T-helper 1 cell treated with Interleukin-12 subunit alpha and Interleukin-12 subunit beta and Interleukin-4 antibody, amounts not matched to agents 30 μg/mL and 1 μg/mL, for 36 hours (primary cell): Measurements from ENCODE around the gene GPANK1.

Experiments used
- H3K27ac Mint-ChIP-seq: one replicate; pipeline ENCODE4 v1.8.0; 2021; ENCODE audit warnings: mild to moderate bottlenecking, mixed read lengths
- H3K27me3 Mint-ChIP-seq: one replicate; pipeline ENCODE4 v1.8.0; 2021; ENCODE audit warnings: low read depth, mixed read lengths
- H3K36me3 Mint-ChIP-seq: one replicate; pipeline ENCODE4 v1.8.0; 2021; ENCODE audit warnings: low read depth, mixed read lengths
- H3K4me1 Mint-ChIP-seq: one replicate; pipeline ENCODE4 v1.8.0; 2021; ENCODE audit warnings: low read depth, mixed read lengths
- H3K4me3 Mint-ChIP-seq: one replicate; pipeline ENCODE4 v1.8.0; 2021; ENCODE audit warnings: mild to moderate bottlenecking, moderate library complexity, mixed read lengths
- H3K9me3 Mint-ChIP-seq: one replicate; pipeline ENCODE4 v1.8.0; 2021; ENCODE audit warnings: mixed read lengths

Gene GPANK1

DNA sequence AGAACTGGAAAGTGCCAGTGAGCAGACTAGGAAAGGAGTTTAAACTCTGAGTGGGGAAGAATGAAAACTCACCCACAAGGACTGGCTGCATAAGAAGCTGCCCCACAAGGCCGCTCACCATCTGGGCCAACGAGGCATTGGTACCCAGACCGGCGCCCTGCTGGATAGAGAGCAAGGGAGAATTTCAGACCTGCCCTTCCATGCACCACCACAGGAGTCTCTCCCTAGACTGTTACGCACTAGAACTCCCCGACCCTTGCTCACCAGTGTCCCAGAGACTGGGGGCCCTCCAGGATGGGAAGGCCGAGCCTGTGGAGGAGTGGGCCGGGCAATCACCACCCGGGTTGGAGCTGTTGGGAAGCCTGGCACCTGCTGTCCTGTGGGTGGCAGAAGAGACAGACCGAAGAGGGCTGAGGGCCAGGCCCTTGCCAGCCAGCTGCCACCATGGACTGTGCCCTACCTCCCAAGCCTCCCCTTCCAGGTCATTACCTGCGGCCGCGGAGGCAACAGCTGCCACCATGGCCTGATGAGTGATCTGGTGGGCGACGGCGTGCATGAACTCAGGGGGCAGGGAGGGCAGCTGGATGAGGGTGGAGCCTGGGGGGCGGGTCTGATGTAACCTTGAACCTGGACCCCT is 20.9 kb downstream of the GPANK1 start:
- Mint-ChIP-seq H3K27me3 (no peaks in the 10 kb centered on the region), H3K27ac (no peak overlapping the region), H3K4me1 (peaks cover 2% of the 10 kb centered on the region), H3K9me3 (no peaks in the 10 kb centered on the region), H3K36me3 (peaks cover 47% of the 10 kb centered on the region), H3K4me3 (no peak overlapping the region)

DNA sequence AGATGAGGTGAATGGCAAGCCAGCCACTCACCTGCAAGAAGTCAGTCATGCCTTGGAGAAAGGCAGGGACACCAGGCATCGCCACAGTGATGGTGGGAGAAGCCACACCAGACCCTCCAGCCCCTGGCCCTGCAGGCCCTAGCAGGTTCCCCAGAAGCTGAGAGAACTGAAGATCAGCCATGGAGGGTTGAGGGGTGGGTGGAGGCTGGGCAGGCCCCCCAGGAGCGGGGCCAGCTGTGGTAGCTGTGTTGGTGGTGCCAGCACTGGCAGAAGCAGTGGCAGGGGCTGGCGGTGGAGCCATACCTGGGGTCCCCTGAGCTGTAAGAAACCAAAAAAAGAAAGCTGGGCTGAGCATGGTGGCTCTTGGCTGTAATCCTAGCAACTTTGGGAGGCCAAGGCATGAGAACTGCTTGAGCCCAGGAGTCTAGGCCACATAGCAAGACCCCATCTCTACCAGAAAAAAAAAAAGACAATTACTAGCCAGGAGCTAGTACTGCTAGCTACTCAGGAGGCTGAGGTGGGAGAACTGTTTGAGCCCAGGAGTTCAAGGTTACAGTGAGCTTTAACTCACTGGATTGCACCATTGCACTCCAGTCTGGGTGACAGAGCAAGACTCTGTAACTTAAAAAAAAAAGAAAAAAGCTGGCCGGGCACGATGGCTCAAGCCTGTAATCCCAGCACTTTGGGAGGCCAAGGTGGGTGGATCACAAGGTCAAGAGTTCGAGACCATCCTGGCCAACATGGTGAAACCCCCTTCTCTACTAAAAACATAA is 21.8 kb downstream of the GPANK1 start:
- H3K9me3 Mint-ChIP-seq, result no peaks in the 10 kb centered on the region
- peaks cover 2% of the 10 kb centered on the region for H3K4me1 Mint-ChIP-seq
- no peak overlapping the region for H3K27ac Mint-ChIP-seq
- H3K4me3 Mint-ChIP-seq, result no peak overlapping the region
- H3K27me3 Mint-ChIP-seq, result no peaks in the 10 kb centered on the region
- H3K36me3 Mint-ChIP-seq, result peaks cover 46% of the 10 kb centered on the region

DNA sequence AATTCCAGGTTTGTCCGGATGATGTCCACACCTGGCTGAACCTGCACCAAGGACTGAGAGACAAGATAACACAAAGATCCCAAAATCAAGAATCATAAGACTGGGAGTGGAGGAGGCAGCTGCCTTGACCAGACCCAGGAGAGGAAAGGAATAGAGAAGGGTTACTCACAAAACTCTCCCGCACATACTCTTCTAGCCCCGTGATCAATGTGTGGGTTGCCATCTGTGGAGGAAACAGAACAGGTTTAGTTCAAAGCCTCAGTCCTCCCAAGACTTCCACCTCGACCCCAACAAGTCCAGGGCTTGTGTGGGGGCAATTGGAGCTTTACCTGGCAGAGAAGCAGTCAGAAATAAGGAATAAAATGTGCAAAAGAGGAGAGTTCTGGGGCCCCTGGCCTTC is 23.4 kb downstream of the GPANK1 start:
- no peaks in the 10 kb centered on the region for H3K27me3 Mint-ChIP-seq
- H3K27ac Mint-ChIP-seq, result no peak overlapping the region
- H3K9me3 Mint-ChIP-seq, result no peaks in the 10 kb centered on the region
- H3K4me1 Mint-ChIP-seq, result peaks cover 2% of the 10 kb centered on the region
- H3K36me3 Mint-ChIP-seq, result peaks cover 49% of the 10 kb centered on the region
- no peak overlapping the region for H3K4me3 Mint-ChIP-seq

DNA sequence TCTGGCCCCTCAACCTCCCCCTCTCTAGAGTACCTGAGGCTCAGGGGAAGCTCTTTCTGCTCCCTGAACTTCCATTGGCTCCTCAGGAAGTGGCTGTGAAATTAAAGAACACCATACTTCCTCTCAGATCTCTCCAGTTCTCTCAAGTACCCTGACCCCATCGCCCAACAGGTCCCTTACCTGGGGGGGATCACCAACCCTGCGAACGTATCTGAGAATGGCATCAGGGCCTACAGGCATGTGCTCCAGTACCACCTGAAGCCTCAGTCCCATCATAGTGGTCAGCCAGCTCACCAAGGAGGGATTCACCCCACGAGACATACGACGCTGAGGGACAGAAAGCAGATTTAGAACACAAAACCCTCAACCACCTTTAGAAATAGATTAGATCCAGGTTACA is 24.2 kb downstream of the GPANK1 start:
- H3K27ac Mint-ChIP-seq, result no peak overlapping the region
- peaks cover 51% of the 10 kb centered on the region for H3K36me3 Mint-ChIP-seq
- H3K9me3 Mint-ChIP-seq, result no peaks in the 10 kb centered on the region
- H3K4me3 Mint-ChIP-seq, result no peak overlapping the region
- H3K27me3 Mint-ChIP-seq, result no peaks in the 10 kb centered on the region
- H3K4me1 Mint-ChIP-seq, result peaks cover 2% of the 10 kb centered on the region

DNA sequence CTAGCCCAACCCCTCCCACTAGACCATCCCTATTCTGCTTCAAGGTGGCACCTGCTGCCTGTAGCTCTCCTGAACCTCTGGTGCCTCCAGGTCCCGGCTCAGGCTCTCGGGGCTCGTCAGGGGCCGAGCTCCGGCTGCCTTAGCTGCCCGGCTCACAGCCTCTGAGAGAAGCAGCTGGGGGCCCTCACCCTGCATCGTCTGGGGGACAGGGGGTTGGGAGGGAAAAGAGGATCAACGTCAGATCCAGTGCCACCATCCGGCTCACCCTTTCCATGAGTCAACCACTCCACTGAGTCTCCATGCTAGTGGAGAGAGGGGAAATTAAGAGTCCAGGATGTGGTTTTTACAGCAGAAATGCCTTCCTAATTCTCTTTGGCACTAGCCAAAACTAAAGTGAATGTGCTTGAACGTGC is 25.3 kb downstream of the GPANK1 start:
- peaks cover 50% of the 10 kb centered on the region for H3K36me3 Mint-ChIP-seq
- no peak overlapping the region for H3K27ac Mint-ChIP-seq
- no peak overlapping the region for H3K4me3 Mint-ChIP-seq
- no peaks in the 10 kb centered on the region for H3K27me3 Mint-ChIP-seq
- no peaks in the 10 kb centered on the region for H3K9me3 Mint-ChIP-seq
- no peaks in the 10 kb centered on the region for H3K4me1 Mint-ChIP-seq

DNA sequence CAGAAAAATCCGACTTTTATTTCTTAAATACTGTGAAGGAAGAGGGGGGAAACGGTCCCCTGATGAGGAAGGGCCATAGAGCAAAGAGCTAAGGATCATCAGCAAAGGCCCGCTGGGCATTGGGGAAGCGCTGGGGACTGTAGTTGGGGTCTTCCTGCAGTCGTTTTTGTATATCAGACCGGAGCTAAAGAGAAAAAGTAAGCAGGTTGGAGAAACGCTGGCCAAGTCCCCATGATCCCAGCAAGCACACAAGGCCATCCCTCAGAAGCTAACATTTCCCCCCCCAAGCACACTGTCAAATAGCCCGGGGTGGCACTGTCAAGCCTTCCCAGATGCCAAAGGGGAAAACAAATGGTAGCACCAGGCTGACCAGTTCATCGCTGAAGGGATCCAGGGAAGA is 25.8 kb downstream of the GPANK1 start:
- no peaks in the 10 kb centered on the region for H3K9me3 Mint-ChIP-seq
- H3K4me1 Mint-ChIP-seq, result peaks cover under 1% of the 10 kb centered on the region
- no peak overlapping the region for H3K4me3 Mint-ChIP-seq
- H3K27me3 Mint-ChIP-seq, result no peaks in the 10 kb centered on the region
- no peak overlapping the region for H3K27ac Mint-ChIP-seq
- peaks cover 51% of the 10 kb centered on the region for H3K36me3 Mint-ChIP-seq

DNA sequence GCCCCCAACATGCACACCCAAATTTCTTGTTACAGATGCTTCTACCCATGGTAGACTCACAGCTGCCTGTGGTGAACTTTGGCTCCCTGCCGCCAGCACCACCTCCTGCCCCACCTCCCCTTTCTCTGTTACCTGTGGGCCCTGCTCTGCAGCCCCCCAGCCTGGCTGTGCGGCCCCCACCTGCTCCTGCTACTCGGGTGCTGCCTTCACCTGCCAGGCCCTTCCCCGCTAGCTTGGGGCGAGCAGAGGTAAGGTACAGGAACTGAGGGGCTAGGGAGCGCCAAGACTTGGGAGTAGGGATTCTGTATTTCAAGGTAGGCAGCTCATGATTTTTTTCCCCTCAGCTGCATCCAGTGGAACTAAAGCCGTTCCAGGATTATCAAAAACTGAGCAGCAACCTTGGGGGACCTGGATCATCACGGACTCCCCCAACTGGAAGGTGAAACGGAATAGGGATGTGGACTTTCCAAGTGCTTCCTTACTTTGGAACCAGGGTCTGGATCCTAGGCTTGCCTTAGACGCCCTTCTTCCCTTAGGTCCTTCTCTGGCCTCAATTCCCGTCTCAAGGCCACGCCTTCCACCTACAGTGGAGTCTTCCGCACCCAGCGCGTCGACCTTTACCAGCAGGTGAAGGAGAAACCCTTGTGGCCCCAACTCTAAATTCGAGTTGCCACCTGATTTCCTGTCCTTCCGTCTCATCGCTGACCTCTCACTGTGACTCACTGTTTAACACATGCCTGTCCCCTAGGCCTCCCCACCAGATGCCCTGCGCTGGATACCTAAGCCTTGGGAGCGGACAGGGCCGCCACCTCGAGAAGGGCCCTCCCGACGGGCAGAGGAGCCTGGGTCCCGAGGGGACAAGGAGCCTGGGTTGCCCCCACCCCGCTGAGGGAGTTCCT is 27.9 kb downstream of the GPANK1 start:
- peaks cover 2% of the 10 kb centered on the region for H3K4me1 Mint-ChIP-seq
- no peaks in the 10 kb centered on the region for H3K27me3 Mint-ChIP-seq
- H3K4me3 Mint-ChIP-seq, result no peak overlapping the region
- H3K27ac Mint-ChIP-seq, result no peak overlapping the region
- H3K36me3 Mint-ChIP-seq, result peaks cover 49% of the 10 kb centered on the region
- H3K9me3 Mint-ChIP-seq, result no peaks in the 10 kb centered on the region

DNA sequence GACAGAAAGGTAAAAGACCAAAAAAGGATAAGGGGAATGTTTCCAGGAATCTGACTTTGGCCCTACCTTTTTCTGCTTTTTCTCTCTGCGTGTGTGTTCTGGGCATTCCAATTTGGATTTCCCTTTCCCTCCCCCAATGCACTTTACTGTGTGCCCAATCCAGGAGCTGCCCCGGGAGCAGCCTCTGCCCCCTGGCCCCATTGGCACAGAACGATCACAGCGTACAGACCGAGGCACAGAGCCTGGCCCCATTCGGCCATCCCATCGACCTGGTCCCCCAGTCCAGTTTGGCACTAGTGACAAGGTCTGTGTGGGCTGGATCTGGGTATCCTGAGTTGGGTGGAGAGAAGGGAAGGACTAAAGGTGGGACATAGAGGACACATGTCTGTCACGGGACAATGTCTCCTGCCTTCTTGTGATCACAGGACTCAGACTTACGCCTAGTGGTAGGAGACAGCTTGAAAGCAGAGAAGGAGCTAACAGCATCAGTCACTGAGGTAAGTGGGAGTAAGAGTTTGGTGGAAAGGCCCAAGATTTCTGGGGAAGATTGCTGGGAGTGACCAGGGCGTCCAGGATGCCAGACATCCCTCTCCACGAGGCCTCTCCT is 29.7 kb downstream of the GPANK1 start:
- Mint-ChIP-seq H3K36me3 (peaks cover 49% of the 10 kb centered on the region), H3K27me3 (no peaks in the 10 kb centered on the region), H3K27ac (no peak overlapping the region), H3K4me1 (peaks cover 2% of the 10 kb centered on the region), H3K4me3 (no peak overlapping the region), H3K9me3 (no peaks in the 10 kb centered on the region)

DNA sequence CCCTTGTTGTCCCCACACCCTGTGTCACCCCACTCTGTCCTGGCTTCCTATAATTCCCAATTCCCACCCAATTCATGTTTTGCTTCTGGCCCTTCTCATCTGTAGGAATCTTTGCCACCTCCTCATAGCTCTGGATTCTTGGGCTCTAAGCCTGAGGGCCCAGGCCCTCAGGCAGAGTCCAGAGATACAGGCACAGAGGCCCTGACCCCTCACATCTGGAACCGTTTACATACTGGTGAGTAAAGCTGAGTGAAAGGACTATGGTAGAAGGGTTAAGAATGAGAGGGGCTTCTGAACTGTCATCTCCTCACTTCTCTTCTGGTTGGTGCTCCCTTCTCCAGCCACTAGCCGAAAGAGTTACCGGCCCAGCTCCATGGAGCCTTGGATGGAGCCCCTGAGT is 30.7 kb downstream of the GPANK1 start:
- H3K36me3 Mint-ChIP-seq, result peaks cover 53% of the 10 kb centered on the region
- peak overlapping the region; percentile 50 for H3K27ac Mint-ChIP-seq

DNA sequence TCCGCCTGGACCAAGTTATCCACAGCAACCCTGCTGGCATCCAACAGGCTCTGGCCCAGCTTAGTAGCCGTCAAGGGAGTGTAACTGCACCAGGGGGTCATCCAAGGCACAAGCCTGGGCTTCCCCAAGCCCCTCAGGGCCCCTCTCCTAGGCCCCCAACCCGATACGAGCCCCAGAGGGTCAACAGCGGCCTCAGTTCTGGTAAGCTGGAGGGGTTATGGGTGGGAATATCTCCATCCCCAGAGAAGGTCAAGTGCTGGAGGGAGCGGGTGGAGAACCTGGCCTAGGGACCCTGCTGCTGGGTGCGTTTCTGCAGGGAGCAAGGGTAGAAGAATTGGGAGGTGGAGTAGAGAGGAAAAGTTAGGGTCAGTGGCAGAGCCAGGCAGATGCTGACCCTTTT is 31.4 kb downstream of the GPANK1 start:
- Mint-ChIP-seq H3K27ac (no peak overlapping the region), H3K36me3 (peaks cover 52% of the 10 kb centered on the region), H3K4me3 (no peak overlapping the region), H3K4me1 (peaks cover 2% of the 10 kb centered on the region), H3K27me3 (no peaks in the 10 kb centered on the region), H3K9me3 (no peaks in the 10 kb centered on the region)

More for the DNA sequence above, 30.7 kb downstream of the GPANK1 start:
- Mint-ChIP-seq H3K4me1 (peaks cover 2% of the 10 kb centered on the region), H3K27me3 (no peaks in the 10 kb centered on the region), H3K9me3 (no peaks in the 10 kb centered on the region), H3K4me3 (no peak overlapping the region)

DNA sequence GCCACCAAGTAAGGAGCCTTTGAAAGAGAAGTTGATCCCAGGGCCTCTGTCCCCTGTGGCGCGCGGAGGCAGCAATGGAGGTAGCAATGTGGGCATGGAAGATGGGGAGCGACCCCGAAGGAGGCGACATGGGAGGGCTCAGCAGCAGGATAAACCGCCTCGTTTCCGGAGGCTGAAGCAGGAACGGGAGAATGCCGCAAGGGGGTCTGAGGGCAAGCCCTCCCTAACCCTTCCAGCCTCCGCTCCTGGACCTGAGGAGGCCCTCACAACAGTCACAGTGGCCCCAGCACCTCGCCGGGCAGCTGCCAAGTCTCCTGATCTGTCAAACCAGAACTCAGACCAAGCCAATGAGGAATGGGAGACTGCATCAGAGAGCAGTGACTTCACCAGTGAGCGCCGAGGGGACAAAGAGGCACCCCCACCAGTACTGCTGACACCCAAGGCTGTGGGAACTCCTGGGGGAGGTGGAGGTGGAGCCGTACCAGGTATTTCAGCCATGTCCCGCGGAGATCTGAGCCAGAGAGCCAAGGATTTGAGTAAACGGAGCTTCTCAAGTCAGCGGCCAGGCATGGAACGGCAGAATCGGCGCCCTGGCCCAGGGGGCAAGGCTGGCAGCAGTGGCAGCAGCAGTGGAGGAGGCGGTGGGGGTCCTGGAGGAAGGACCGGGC is 32.4 kb downstream of the GPANK1 start:
- peaks cover 4% of the 10 kb centered on the region for H3K4me1 Mint-ChIP-seq
- no peak overlapping the region for H3K4me3 Mint-ChIP-seq
- H3K27ac Mint-ChIP-seq, result no peak overlapping the region
- peaks cover 58% of the 10 kb centered on the region for H3K36me3 Mint-ChIP-seq
- no peaks in the 10 kb centered on the region for H3K9me3 Mint-ChIP-seq
- no peaks in the 10 kb centered on the region for H3K27me3 Mint-ChIP-seq

DNA sequence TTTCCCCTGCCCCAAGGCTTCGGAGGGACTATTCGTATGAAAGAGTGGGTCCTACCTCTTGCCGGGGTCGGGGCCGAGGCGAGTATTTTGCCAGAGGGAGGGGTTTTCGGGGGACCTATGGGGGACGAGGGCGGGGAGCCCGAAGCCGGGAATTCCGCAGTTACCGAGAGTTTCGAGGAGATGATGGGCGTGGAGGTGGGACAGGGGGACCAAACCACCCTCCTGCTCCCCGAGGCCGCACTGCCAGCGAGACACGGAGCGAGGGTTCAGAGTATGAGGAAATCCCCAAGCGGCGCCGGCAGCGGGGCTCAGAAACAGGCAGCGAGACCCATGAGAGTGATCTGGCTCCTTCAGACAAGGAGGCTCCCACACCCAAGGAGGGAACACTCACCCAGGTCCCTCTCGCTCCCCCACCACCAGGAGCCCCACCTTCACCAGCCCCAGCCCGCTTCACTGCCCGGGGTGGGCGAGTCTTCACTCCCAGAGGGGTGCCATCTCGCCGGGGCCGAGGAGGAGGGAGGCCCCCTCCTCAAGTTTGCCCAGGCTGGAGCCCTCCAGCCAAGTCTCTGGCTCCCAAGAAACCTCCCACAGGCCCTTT is 33.0 kb downstream of the GPANK1 start:
- H3K4me1 Mint-ChIP-seq, result peaks cover 7% of the 10 kb centered on the region
- no peaks in the 10 kb centered on the region for H3K9me3 Mint-ChIP-seq
- no peak overlapping the region for H3K4me3 Mint-ChIP-seq
- H3K36me3 Mint-ChIP-seq, result peaks cover 59% of the 10 kb centered on the region
- H3K27ac Mint-ChIP-seq, result no peak overlapping the region
- H3K27me3 Mint-ChIP-seq, result no peaks in the 10 kb centered on the region

DNA sequence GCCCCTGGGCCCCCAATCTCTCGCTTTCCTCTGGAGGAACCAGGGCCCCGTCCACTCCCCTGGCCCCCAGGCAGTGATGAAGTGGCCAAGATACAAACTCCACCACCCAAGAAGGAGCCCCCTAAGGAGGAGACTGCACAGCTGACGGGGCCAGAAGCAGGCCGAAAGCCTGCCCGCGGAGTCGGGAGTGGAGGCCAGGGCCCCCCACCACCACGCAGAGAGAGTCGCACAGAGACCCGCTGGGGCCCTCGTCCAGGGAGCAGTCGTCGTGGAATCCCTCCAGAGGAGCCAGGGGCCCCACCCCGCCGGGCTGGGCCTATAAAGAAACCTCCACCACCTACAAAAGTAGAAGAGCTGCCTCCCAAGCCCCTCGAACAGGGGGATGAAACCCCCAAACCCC is 33.6 kb downstream of the GPANK1 start:
- H3K27ac Mint-ChIP-seq, result no peak overlapping the region
- H3K27me3 Mint-ChIP-seq, result no peaks in the 10 kb centered on the region
- H3K36me3 Mint-ChIP-seq, result peaks cover 59% of the 10 kb centered on the region
- no peaks in the 10 kb centered on the region for H3K9me3 Mint-ChIP-seq
- H3K4me1 Mint-ChIP-seq, result peaks cover 7% of the 10 kb centered on the region
- no peak overlapping the region for H3K4me3 Mint-ChIP-seq
